ENCODE measurements around the gene ITM2C. TPM values are rescaled to one million over a fixed set of nuclear protein-coding genes. Genes with fewer than 3 reads are reported as not detected.

ITM2C gene
- total and polyA plus RNA-seq, 5 donors from 2014 or later = 29.3 to 70.3 (median 52.2) TPM

DNA sequence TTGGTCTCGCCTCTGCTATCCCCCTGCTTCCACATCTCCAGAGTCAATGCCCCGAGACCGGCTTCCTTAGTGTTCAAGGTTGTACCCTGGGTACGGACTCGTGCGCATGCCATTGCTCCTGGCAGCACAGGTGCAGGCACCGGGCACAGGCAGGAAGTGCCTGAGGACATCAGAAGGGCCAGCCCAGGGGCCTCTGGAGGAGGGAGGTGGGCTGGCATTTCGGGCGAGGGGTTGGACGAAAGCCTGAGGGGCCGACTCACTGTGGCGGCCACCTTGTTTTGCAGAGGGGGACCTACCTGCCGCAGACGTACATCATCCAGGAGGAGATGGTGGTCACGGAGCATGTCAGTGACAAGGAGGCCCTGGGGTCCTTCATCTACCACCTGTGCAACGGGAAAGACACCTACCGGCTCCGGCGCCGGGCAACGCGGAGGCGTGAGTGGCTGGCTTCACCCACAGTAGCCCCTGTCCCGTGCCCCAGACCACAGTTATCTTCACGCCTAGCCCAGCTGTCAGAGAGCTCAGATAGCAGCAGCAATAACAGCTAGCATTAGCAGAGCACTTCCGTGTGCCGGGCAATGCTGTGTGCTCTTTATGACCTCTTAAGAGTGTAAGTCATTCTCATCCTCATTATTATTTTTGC, 12.5 kb downstream of the ITM2C start:
- Histone ChIP-seq H3K36me3 (ENCODE audit: control insufficient read depth, insufficient read depth, low read length) (peaks cover 4% of the 10 kb centered on the region), H3K27ac (ENCODE audit: insufficient read depth, low read length, poor library complexity, severe bottlenecking) (no peak overlapping the region), H3K4me3 (ENCODE audit: low read depth, low read length) (no peak overlapping the region), H3K9me3 (ENCODE audit: control insufficient read depth in 2 of 2, low read length in 2 of 2) (no peaks in the 10 kb centered on the region), H3K4me1 (ENCODE audit: control insufficient read depth, insufficient read depth, low read length, poor library complexity, severe bottlenecking) (peaks cover 17% of the 10 kb centered on the region), H3K27me3 (ENCODE audit: control insufficient read depth, insufficient read depth, low read length) (no peaks in the 10 kb centered on the region)
- Mint-ChIP-seq H3K36me3 (peaks cover 4% of the 10 kb centered on the region), H3K27me3 (no peaks in the 10 kb centered on the region), H3K9me3 (no peaks in the 10 kb centered on the region), H3K4me3 (no peak overlapping the region), H3K27ac (peak overlapping the region in 2 of 3 donors; percentile 41 to 60), H3K4me1 (peaks cover 4 to 30% (median 9%) of the 10 kb centered on the region in 4 donors)
- ATAC-seq (ENCODE audit: low read depth in 2 of 2) (peak in 1 of 2 donors; percentile 2), DNase-seq (no peak)

DNA sequence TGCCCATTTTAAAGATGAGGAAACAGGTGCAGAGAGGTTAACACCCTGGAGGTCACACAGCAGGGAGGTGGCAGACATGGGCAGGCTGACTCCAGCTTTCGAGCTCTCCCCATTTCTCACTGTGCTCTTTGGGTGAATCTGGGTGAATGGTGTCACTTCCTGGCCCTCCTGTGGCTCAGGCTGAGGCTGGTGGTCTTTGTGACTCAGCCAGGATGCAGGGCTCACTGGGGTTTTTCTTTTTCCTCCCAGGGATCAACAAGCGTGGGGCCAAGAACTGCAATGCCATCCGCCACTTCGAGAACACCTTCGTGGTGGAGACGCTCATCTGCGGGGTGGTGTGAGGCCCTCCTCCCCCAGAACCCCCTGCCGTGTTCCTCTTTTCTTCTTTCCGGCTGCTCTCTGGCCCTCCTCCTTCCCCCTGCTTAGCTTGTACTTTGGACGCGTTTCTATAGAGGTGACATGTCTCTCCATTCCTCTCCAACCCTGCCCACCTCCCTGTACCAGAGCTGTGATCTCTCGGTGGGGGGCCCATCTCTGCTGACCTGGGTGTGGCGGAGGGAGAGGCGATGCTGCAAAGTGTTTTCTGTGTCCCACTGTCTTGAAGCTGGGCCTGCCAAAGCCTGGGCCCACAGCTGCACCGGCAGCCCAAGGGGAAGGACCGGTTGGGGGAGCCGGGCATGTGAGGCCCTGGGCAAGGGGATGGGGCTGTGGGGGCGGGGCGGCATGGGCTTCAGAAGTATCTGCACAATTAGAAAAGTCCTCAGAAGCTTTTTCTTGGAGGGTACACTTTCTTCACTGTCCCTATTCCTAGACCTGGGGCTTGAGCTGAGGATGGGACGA, 13.2 kb downstream of the ITM2C start:
- no peaks in the 10 kb centered on the region for H3K27me3 Mint-ChIP-seq
- H3K4me1 ChIP-seq (ENCODE audit: control insufficient read depth, insufficient read depth, low read length, poor library complexity, severe bottlenecking) = peaks cover 10% of the 10 kb centered on the region
- H3K27me3 ChIP-seq (ENCODE audit: control insufficient read depth, insufficient read depth, low read length) = no peaks in the 10 kb centered on the region
- H3K4me3 Mint-ChIP-seq = no peak overlapping the region
- H3K9me3 Mint-ChIP-seq = no peaks in the 10 kb centered on the region
- ATAC-seq (ENCODE audit: low read depth in 2 of 2) (peak; percentile 21 to 37), DNase-seq (peak in 1 of 3 donors; percentile 42)
- H3K9me3 ChIP-seq (ENCODE audit: control insufficient read depth in 2 of 2, low read length in 2 of 2) = no peaks in the 10 kb centered on the region
- peaks cover 4% of the 10 kb centered on the region for H3K36me3 Mint-ChIP-seq
- peak overlapping the region in 1 of 3 donors; percentile 60 for H3K27ac Mint-ChIP-seq
- no peak overlapping the region for H3K27ac ChIP-seq (ENCODE audit: insufficient read depth, low read length, poor library complexity, severe bottlenecking)
- no peak overlapping the region for H3K4me3 ChIP-seq (ENCODE audit: low read depth, low read length)
- peaks cover under 1 to 22% (median 3%) of the 10 kb centered on the region in 4 donors for H3K4me1 Mint-ChIP-seq
- peaks cover 4% of the 10 kb centered on the region for H3K36me3 ChIP-seq (ENCODE audit: control insufficient read depth, insufficient read depth, low read length)

DNA sequence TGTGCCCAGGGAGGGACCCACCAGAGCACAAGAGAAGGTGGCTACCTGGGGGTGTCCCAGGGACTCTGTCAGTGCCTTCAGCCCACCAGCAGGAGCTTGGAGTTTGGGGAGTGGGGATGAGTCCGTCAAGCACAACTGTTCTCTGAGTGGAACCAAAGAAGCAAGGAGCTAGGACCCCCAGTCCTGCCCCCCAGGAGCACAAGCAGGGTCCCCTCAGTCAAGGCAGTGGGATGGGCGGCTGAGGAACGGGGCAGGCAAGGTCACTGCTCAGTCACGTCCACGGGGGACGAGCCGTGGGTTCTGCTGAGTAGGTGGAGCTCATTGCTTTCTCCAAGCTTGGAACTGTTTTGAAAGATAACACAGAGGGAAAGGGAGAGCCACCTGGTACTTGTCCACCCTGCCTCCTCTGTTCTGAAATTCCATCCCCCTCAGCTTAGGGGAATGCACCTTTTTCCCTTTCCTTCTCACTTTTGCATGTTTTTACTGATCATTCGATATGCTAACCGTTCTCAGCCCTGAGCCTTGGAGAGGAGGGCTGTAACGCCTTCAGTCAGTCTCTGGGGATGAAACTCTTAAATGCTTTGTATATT, 14.0 kb downstream of the ITM2C start:
- H3K27ac ChIP-seq (ENCODE audit: insufficient read depth, low read length, poor library complexity, severe bottlenecking) = no peak overlapping the region
- H3K4me1 Mint-ChIP-seq = peaks cover 0 to 15% (median 1%) of the 10 kb centered on the region in 4 donors
- no peaks in the 10 kb centered on the region for H3K9me3 Mint-ChIP-seq
- H3K4me3 Mint-ChIP-seq = no peak overlapping the region
- ATAC-seq (ENCODE audit: low read depth in 2 of 2) (no peak), DNase-seq (no peak)
- no peaks in the 10 kb centered on the region for H3K9me3 ChIP-seq (ENCODE audit: control insufficient read depth in 2 of 2, low read length in 2 of 2)
- peaks cover 4% of the 10 kb centered on the region for H3K27me3 Mint-ChIP-seq
- no peak overlapping the region for H3K27ac Mint-ChIP-seq
- H3K4me1 ChIP-seq (ENCODE audit: control insufficient read depth, insufficient read depth, low read length, poor library complexity, severe bottlenecking) = peaks cover 3% of the 10 kb centered on the region
- H3K27me3 ChIP-seq (ENCODE audit: control insufficient read depth, insufficient read depth, low read length) = no peaks in the 10 kb centered on the region
- peaks cover 4% of the 10 kb centered on the region for H3K36me3 Mint-ChIP-seq
- no peak overlapping the region for H3K4me3 ChIP-seq (ENCODE audit: low read depth, low read length)
- H3K36me3 ChIP-seq (ENCODE audit: control insufficient read depth, insufficient read depth, low read length) = peaks cover 4% of the 10 kb centered on the region

DNA sequence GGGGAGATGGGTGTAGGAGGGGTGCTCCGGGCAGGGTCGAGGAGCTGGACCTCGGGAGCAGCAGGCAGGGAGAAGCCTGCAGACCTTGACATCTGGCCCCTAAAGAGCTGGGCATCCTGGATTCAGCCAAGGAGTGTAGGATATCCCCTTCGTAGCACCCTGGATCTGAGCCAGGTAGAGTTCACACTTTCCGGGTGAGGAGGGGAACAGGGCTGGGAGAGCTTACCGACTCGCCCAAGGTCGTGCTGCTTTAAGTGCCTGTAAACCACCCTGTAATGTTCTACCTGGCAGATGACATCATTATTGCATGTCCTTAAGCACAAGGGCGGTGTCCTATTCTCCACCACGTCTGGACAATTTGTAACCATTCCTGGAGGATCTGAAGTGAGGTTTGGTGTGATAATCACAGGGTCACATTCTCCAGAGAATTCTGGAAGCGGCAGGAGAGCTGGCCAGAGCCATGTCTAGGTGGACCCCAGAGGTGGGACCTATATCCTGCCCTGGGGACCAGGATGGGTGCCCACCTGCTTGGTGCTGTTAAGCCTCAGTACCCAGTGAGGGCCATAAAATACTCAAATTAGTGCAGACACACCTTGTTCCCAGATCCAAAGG, 14.6 kb downstream of the ITM2C start:
- no peak for ATAC-seq (ENCODE audit: low read depth in 2 of 2)
- Mint-ChIP-seq H3K9me3 (no peaks in the 10 kb centered on the region), H3K36me3 (peaks cover 4% of the 10 kb centered on the region), H3K27ac (no peak overlapping the region), H3K4me3 (no peak overlapping the region), H3K27me3 (peaks cover 9% of the 10 kb centered on the region), H3K4me1 (peaks cover 0 to 10% (median 1%) of the 10 kb centered on the region in 4 donors)
- Histone ChIP-seq H3K4me3 (ENCODE audit: low read depth, low read length) (no peak overlapping the region), H3K9me3 (ENCODE audit: control insufficient read depth in 2 of 2, low read length in 2 of 2) (no peaks in the 10 kb centered on the region), H3K27me3 (ENCODE audit: control insufficient read depth, insufficient read depth, low read length) (no peaks in the 10 kb centered on the region), H3K27ac (ENCODE audit: insufficient read depth, low read length, poor library complexity, severe bottlenecking) (no peak overlapping the region), H3K36me3 (ENCODE audit: control insufficient read depth, insufficient read depth, low read length) (peaks cover 4% of the 10 kb centered on the region), H3K4me1 (ENCODE audit: control insufficient read depth, insufficient read depth, low read length, poor library complexity, severe bottlenecking) (no peaks in the 10 kb centered on the region)
- DNase-seq = no peak

DNA sequence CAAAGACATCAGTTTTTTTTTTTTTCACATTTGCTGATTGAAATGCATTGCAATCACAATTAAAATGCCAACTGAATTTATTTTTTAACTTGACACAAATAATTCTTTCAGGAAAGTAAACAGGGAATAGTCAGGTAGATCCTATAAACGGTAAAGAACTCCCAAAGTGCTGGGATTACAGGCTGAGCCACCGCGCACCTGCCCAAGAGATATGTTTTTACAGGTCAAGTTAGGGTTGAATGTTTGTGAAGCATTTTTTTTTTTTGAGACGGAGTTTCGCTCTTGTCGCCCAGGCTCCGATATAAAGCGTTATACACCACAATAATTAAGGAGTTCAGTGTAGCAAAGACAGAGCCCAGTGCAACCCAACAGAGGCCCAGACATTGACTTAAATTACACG, 15.1 kb downstream of the ITM2C start:
- H3K4me3 Mint-ChIP-seq = no peak overlapping the region
- Histone ChIP-seq H3K4me3 (ENCODE audit: low read depth, low read length) (no peak overlapping the region), H3K27ac (ENCODE audit: insufficient read depth, low read length, poor library complexity, severe bottlenecking) (no peak overlapping the region), H3K4me1 (ENCODE audit: control insufficient read depth, insufficient read depth, low read length, poor library complexity, severe bottlenecking) (no peaks in the 10 kb centered on the region), H3K36me3 (ENCODE audit: control insufficient read depth, insufficient read depth, low read length) (peaks cover 4% of the 10 kb centered on the region), H3K9me3 (ENCODE audit: control insufficient read depth in 2 of 2, low read length in 2 of 2) (no peaks in the 10 kb centered on the region), H3K27me3 (ENCODE audit: control insufficient read depth, insufficient read depth, low read length) (no peaks in the 10 kb centered on the region)
- H3K4me1 Mint-ChIP-seq = peaks cover 0 to 8% (median 1%) of the 10 kb centered on the region in 4 donors
- H3K9me3 Mint-ChIP-seq = no peaks in the 10 kb centered on the region
- no peak overlapping the region for H3K27ac Mint-ChIP-seq
- no peak for DNase-seq
- peaks cover 4% of the 10 kb centered on the region for H3K36me3 Mint-ChIP-seq
- H3K27me3 Mint-ChIP-seq = peaks cover 9% of the 10 kb centered on the region
- no peak for ATAC-seq (ENCODE audit: low read depth in 2 of 2)

DNA sequence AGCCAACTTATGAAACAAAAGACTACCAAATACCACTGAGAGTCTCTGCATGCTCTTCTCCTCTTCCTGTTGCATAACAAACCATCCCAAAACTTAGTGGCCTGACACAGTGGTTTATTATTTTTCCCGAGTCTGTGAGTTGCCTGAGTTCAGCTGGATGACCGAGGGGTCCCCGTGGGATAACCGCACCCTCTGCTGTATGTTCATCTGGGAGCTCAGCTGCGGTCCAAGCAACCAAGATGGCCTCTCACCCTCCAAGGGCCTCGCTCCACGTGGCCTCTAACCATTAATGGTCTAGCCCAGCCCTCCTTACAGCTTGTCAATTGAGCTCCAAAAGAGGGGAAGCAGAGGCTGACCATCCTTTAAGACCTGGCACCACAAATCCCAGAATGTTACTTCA, 17.1 kb downstream of the ITM2C start:
- Histone ChIP-seq H3K36me3 (ENCODE audit: control insufficient read depth, insufficient read depth, low read length) (peaks cover 4% of the 10 kb centered on the region), H3K4me3 (ENCODE audit: low read depth, low read length) (no peak overlapping the region), H3K9me3 (ENCODE audit: control insufficient read depth in 2 of 2, low read length in 2 of 2) (no peaks in the 10 kb centered on the region), H3K4me1 (ENCODE audit: control insufficient read depth, insufficient read depth, low read length, poor library complexity, severe bottlenecking) (no peaks in the 10 kb centered on the region), H3K27me3 (ENCODE audit: control insufficient read depth, insufficient read depth, low read length) (no peaks in the 10 kb centered on the region), H3K27ac (ENCODE audit: insufficient read depth, low read length, poor library complexity, severe bottlenecking) (no peak overlapping the region)
- no peak overlapping the region for H3K4me3 Mint-ChIP-seq
- peaks cover 0 to 8% (median 1%) of the 10 kb centered on the region in 4 donors for H3K4me1 Mint-ChIP-seq
- DNase-seq (no peak), ATAC-seq (ENCODE audit: low read depth in 2 of 2) (no peak)
- H3K9me3 Mint-ChIP-seq = no peaks in the 10 kb centered on the region
- peaks cover 14% of the 10 kb centered on the region for H3K27me3 Mint-ChIP-seq
- H3K36me3 Mint-ChIP-seq = no peaks in the 10 kb centered on the region
- H3K27ac Mint-ChIP-seq = no peak overlapping the region

DNA sequence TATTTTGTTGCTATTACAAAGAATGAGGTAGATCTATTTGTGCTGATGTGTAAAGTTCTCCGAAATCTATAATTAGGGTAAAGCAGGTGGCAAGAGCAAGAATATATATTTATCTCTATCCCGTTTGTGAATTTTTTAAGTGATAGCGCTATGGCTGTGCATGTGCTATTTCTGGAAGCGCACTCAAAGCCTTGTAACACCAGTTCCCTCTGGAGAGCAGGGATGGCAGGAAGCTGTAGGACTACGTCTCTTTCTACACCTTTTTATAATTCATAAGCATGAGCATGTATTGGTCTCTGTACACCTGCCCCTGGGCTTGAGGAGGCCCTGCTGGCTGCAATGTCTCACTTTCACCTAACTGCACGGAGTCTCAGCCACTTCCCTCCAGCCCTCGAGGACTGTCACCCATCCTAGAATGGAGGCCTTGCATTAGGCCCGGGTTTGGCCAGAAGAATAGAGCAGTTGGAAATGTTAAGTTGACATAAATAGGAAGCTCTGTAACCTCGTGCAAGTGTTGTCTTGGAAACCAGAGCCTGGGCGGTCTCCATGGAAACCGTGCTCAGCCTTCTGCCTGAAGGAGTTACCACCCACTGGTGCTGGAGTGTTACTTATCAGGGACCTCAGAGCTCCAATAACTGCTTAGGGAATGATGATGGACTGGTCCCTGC, 20.9 kb downstream of the ITM2C start:
- DNase-seq (no peak), ATAC-seq (ENCODE audit: low read depth in 2 of 2) (no peak)
- Mint-ChIP-seq H3K4me3 (no peak overlapping the region), H3K36me3 (peaks cover 3% of the 10 kb centered on the region), H3K4me1 (no peaks in the 10 kb centered on the region), H3K27me3 (peaks cover 14% of the 10 kb centered on the region), H3K27ac (no peak overlapping the region), H3K9me3 (no peaks in the 10 kb centered on the region)
- no peaks in the 10 kb centered on the region for H3K9me3 ChIP-seq (ENCODE audit: control insufficient read depth in 2 of 2, low read length in 2 of 2)
- H3K4me3 ChIP-seq (ENCODE audit: low read depth, low read length) = no peak overlapping the region
- no peaks in the 10 kb centered on the region for H3K36me3 ChIP-seq (ENCODE audit: control insufficient read depth, insufficient read depth, low read length)
- H3K4me1 ChIP-seq (ENCODE audit: control insufficient read depth, insufficient read depth, low read length, poor library complexity, severe bottlenecking) = no peaks in the 10 kb centered on the region
- no peaks in the 10 kb centered on the region for H3K27me3 ChIP-seq (ENCODE audit: control insufficient read depth, insufficient read depth, low read length)
- H3K27ac ChIP-seq (ENCODE audit: insufficient read depth, low read length, poor library complexity, severe bottlenecking) = no peak overlapping the region
